Melanocyte of skin (primary cell): Measurements from ENCODE around the gene SLC13A3. TPM values are rescaled to one million over a fixed set of nuclear protein-coding genes. Genes with fewer than 3 reads are reported as not detected.

Experiments
- total RNA-seq, 2 donors: library from RNA; depleted of rRNA; stranded (reverse); fragments of >200 nt; gene quantifications; 2 replicates each; pipeline ENCODE4 v1.2.3, GENCODE V29; 2012

Gene SLC13A3, protein sequence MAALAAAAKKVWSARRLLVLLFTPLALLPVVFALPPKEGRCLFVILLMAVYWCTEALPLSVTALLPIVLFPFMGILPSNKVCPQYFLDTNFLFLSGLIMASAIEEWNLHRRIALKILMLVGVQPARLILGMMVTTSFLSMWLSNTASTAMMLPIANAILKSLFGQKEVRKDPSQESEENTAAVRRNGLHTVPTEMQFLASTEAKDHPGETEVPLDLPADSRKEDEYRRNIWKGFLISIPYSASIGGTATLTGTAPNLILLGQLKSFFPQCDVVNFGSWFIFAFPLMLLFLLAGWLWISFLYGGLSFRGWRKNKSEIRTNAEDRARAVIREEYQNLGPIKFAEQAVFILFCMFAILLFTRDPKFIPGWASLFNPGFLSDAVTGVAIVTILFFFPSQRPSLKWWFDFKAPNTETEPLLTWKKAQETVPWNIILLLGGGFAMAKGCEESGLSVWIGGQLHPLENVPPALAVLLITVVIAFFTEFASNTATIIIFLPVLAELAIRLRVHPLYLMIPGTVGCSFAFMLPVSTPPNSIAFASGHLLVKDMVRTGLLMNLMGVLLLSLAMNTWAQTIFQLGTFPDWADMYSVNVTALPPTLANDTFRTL
- 1 to 10 TPM; 2.0 to 3.1 TPM for total RNA-seq

GRCh38 chr20:46651091-46651962, at the start of gene SLC13A3:
Gene SLC13A3, minus strand, starts transcription at chr20:46651459. Its CDS starts 38 bp downstream, at chr20:46651421.

GRCh38 chr20:46689082-46689753, 38.0 kb upstream of the SLC13A3 start, which contains the start of gene TP53RK:
Gene TP53RK, minus strand, starts transcription at chr20:46689444. Its CDS starts 30 bp downstream, at chr20:46689414.

DNA sequence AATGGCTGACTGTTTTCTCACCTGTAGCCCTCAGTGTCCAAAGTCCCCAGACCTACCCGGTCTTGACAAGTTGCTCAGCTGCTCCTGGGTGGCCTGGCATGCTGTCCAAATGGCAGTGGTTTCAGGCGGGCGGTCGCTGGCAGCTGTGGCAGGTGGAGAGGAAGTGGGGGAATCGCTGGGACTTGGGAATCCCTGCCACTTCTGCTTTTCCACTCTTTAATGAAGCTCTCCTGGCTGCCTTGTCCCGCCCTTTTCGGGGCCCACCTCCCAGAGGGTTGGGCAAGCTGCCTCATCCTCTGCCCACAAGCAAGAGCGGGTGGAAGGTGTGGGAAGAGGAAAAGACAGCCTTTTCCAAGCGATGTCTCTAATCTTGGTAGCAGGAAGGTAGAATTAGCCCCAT, 100.8 kb downstream of the SLC13A3 start, which contains the start of gene OCSTAMP:
OCSTAMP (minus strand) TSS at position 194 of the 400 bp plus-strand sequence; CDS start at position 100, 94 bp downstream.

DNA sequence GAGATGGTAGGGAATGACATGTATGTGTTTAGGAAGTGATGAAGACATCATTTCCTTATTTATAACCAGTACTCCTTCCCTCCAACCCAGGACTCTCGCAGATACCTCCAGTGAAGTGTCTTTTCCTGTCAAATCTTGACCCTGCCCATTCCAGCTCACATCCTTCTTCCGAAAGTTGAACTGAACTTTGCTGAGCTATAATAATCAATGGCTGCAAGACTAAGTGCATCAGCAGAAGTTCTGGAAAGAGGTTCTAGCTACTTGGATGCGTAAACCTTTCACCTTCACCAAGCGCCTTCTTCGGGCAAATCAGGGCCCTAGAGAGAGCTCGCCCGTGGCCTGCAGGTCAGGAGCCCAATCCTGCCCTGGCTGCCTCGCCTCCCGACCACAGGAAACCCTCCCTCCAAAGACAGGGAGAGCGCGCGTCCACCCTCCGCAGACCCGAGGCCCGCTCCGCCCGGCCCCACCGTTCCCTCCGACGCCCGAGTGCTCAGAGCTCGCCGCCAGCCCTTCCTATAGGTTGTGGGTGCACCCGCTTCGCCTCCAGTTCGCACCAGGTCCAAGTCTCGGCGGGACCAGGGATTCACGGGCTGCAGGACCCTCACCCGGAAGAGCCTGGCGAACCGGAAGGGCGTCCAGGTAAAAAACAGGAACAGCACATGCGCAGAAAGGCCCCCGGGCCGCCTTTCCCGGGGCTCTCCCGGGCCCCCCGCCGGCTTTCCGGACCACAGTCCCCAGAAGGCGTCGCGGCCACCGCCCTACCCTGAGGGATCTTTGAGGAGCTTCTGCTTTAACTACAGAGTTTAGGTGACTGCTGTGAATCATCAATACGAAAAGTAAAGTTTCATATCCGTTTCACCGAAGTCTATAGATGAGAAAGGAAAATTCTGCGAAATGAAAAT, 138.1 kb downstream of the SLC13A3 start, which contains the start of gene ZNF334:
ZNF334 (minus strand) TSS at position 617 of the 902 bp plus-strand sequence. CDS start 1,457 bp downstream, outside the sequence.

Other genes with a start within 250 kb of the SLC13A3 start
- 10 to 100 TPM; 63.9 to 79.2 TPM for gene ELMO2, start 244.8 kb downstream of the SLC13A3 start, total RNA-seq
- gene ZNF334, start 137.9 kb downstream of the SLC13A3 start, total RNA-seq, result 1 to 10 TPM; 3.7 to 5.2 TPM
- not detected for gene OCSTAMP, start 100.8 kb downstream of the SLC13A3 start, total RNA-seq
- 10 to 100 TPM; 16.5 to 29.0 TPM for gene TP53RK, start 38.0 kb upstream of the SLC13A3 start, total RNA-seq
- gene SLC2A10, start 58.2 kb upstream of the SLC13A3 start, total RNA-seq, result 10 to 100 TPM in 1 of 2 donors, 1 to 10 TPM in 1; 8.3 to 13.4 TPM
- not detected for gene EYA2, start 243.4 kb upstream of the SLC13A3 start, total RNA-seq